ENCODE measurements around the gene PALS2.

Gene PALS2

DNA sequence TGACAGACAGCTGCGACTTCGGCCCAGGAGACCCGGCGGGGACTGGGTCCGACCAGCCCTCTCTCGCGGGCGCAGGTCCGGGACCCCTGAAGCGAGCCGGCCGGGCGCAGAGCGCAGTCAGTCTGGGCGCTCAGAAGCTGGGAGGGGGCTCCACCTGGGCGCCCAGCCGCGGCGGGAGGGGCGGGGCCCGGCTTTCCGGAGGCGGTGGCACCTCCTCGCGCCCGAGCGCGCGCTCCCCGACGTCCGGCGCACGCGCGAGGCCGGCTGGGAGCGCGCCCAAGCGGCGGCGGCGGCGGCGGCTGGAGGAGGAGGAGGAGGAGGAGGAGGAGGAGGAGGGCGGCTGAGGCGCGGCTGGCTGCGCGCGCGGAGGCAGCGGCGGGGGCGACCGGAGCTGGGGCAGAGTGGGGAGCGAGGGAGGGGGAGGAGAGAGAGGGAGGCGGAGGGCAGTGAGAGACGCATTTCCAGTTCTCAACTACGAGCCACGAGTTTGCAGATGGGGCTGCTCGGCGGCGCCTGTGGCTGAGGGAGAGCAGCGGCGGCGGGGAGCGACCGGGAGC lies at the start of gene PALS2:
TSS of gene PALS2 (plus strand) at position 456 of the 557 bp plus-strand sequence. CDS start 50,216 bp downstream, outside the sequence.
- DNase-seq = peak; percentile 70

DNA sequence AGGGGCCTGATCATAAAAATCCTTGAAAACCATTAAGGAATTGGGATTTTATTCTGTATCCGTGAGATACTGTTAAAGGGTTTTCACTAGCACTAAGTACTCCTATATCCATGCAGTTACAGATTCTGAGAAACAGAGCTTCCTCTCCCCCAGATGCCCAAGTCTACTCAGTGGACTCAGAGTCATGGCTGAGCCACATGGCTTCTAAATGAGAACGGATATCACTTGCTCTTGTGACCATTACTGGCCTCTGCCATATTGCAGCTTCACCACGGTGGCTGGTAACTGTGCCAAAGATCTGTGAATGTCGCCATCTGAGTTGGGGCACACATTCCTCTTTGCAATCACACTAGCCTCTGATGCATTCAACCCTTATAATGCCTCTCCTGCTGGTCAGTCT lies 42.0 kb upstream of the PALS2 start:
- no peak for DNase-seq

GRCh38 chr7:24536682-24537081 lies 36.6 kb upstream of the PALS2 start:
- no peak for DNase-seq

DNA sequence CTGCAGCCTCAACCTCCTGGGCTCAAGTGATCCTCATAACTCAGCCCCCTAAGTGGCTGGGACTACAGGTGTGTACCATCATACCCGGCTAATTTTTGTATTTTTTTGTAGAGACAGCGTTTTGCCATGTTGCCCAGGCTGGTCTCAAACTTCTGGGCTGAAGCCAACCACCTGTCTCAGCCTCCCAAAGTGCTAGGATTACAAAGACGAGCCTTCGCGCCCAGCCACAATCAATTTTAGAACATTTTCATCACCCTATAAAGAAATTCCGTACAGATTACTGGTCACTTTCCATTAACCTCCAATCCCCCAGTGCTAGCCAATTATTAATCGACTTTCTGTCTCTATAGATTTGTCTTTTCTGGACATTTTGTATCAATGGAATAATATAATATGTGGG lies 32.3 kb upstream of the PALS2 start:
- DNase-seq = no peak

GRCh38 chr7:24545215-24545614 lies 28.0 kb upstream of the PALS2 start:
- DNase-seq = no peak

- no peak for DNase-seq
These were observed 24.9 kb upstream of the PALS2 start for GRCh38 chr7:24548390-24548789.

- DNase-seq = no peak
These were observed 23.3 kb upstream of the PALS2 start for GRCh38 chr7:24549991-24550390.

DNA sequence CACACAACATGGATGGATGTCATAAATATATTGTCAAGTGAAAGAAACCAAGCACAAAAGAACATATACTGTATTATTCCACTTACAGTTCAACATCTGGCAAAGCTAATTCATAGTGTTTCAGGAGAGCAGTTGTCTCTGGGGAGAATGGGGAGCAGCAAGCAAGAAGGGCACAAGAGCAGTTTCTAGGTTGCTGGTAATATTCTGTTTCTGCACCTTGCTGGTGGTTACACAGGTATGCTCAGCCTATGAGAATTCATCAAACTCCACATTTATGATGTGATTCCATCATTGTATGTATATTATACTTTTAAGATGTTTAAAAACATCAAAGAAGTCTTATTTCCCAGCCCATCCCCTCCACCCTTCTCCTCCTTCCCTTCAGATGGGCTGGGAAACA lies 18.1 kb upstream of the PALS2 start:
- DNase-seq = no peak

DNA sequence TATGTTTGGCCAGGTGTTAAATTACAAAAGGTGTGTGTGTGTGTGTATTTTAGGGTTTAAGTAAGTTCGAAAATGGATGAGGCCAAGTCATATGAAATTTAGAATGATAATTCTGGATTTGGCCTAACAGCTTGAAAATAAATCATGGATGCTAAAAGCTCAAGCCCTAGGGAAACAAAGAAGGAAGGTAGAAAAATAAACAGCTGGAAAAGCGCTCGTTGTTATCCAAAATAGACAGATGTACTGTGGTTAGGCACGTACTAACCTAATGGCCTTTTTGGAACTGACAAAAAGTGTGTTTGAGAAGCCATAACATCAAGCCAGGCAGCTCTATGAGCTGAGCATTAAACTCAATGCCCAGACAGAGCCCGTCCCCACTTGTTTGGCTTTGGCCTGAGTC lies 17.5 kb upstream of the PALS2 start:
- DNase-seq = no peak

DNA sequence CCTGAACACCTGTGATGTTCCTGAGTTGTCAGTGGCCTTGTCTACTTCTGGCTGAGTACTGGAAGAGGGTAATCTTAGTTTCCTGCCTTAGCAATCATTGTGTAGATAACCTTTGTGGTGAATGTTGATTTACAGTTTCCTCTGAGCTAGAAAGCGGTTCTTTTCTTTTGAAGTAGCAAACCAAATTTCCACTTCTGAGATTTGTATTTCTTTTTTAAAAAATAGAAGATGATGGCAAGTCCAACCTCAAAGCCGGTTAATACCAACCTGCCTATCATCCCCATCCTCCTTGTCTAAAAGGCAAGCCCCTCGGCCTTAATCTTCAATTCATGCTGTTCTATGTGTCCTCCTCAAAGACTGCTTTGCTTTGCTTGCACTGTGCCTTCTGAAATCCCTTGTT lies 12.5 kb upstream of the PALS2 start:
- DNase-seq = no peak

- no peak for DNase-seq
These were observed 7.0 kb upstream of the PALS2 start for GRCh38 chr7:24566274-24566673.

- DNase-seq = no peak
These were observed 2.3 kb upstream of the PALS2 start for GRCh38 chr7:24570983-24571382.

DNA sequence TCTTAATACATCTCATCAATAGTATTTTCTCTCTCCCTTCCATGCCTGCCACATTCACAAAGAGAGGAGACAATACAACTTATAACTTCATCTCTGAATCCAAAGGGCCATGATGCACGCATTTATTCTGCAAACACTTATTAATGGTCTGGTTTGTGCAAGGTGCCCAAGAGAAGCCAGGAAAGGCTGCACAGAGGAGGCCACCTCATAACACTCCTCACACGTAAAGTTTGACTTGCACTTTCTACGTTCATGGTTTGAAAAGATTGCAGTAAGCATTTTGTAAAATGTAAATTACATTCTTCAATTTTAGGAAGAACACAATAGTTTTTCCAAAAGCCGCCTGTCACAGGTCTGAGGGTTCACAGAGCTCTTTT lies 1.2 kb upstream of the PALS2 start:
- no peak for DNase-seq

- DNase-seq = no peak
These were observed 757 bp upstream of the PALS2 start for GRCh38 chr7:24572393-24572996.

- peak; percentile 25 for DNase-seq
These were observed 494 bp downstream of the PALS2 start for GRCh38 chr7:24573554-24574338.

- DNase-seq = no peak
These were observed 1.1 kb downstream of the PALS2 start for GRCh38 chr7:24574386-24574785.

DNA sequence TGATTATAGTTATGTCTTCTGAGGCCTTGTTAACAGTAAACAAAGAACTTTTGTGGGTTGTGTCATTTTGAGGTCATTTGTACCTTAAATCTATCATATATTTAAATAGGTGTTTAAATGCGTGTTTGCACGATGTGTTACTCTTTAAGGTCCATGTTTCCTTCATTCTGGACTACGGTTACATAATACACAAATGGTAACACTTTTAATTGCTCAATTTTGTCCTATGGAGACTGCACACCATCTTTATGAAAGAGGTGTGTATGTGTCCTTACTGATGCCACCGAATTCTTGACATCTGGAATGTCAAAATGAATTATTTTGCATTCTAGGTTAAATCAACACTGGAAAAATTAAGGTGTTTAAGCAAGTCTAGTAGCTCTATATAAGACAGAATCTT lies 1.7 kb downstream of the PALS2 start:
- DNase-seq = no peak

DNA sequence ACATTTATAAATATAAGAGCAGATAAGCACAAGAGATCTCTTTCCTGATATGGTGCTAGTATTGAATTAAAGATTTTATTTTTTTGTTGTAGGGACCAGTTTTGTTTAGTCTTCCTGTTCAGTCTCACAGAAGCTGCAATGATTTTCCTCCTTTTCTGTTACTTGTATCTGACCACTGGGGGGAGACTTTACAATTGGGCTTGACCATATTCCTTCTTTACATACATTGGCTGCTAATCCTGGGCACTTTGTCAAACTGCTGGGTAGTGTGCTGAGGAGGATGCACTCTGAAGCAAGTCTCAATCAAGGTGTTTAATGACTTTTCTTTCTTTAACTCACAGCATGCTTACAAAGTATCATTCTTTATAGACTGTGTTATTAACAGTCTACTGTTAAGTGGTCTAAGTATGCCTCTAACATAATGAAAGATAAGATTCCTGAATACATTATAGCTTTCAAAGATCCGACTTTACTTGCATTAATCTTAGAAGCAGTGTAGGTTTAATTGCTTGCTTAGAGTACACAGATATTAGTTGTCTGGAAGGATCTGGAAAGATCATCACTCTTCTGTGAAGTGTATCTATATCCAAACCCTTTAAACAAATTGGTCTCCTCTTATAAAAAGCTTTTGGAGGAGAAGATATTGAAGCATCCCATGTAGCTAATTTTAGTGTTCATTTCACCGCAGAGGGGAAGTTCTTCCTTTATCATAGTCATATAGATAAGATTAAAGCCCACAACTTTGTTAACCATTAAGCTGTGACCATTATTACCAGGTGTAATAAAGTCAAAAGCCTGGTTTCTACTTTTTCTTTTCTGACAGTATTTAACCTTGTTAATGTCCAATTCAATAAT lies 3.1 kb downstream of the PALS2 start:
- DNase-seq = no peak

- DNase-seq = no peak
These were observed 4.8 kb downstream of the PALS2 start for GRCh38 chr7:24578052-24578451.

- no peak for DNase-seq
These were observed 7.2 kb downstream of the PALS2 start for GRCh38 chr7:24580283-24580946.

DNA sequence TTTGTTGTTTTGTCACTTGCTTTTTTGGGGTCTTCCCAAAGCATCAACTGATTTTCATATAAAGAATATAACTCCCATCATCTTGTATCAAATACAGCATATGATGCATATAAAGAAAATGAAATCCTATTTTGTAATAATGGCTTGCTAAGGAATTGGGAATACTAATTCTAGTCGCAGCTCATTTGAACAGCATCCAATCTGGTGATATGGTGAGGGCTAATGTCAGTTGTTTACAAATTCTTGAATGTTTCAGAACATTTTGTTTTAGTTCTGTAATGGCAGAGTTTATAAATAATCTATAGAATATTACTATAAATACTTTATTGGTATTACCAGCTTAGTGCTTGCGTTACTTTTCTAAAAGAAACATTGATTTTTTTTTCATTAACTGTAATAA lies 8.9 kb downstream of the PALS2 start:
- DNase-seq = no peak

DNA sequence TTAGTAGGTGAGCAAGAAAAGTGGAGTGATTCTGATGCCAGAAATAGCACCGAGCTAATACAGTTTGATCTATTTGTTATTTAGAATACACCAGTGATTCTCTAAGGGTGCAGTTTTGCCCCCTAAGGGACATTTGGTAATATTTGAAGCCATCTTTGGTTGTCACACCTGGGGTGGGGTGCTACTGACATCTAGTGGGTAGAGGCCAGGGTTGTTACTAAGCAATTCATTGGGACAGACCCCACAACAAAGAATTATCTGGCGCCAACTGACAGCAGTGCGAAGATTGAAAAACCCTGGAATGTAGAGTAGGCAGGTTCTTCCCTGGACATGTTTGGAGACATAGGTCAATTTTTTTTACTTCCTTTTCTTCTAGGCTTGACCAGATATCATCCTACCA lies 14.6 kb downstream of the PALS2 start:
- peak; percentile 7 for DNase-seq

DNA sequence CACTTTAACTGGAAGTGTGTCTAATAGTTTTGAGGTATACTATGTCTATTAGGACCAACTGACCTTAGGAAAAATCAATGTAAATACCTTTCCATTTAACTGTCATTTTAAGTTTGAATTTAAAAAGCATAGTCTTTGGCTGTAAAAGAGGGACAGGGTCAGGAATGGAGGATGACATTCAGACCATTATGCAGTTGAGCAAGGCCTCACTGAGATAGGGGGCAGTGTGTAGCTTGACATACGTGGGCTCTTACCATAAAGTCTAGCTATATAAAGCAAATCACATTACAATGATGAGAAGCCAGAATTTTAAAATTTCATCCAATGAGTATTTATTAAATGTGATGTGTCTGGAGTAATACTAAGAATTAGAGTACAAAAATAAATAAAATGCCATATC lies 17.9 kb downstream of the PALS2 start:
- DNase-seq = no peak
